IPS-18c (cell line): Measurements from ENCODE around the gene RNF13.
"Not testable (repeated sequence)": the region's sequence is repeated elsewhere in the genome, so short reads cannot be mapped to it uniquely, and the experiment has no call there.

Experiments
- H3K4me3 ChIP-seq: 2 replicates; pipeline ENCODE4 v1.7.0; 2013; ENCODE audit warnings: low read depth, mild to moderate bottlenecking, low read length, moderate library complexity; ENCODE audit not compliant: insufficient read depth
- H3K9me3 ChIP-seq: one replicate; pipeline ENCODE4 v1.6.1; 2013; ENCODE audit warnings: mild to moderate bottlenecking, low read length, moderate library complexity; ENCODE audit not compliant: control insufficient read depth, insufficient read depth

The RNF13 gene

DNA sequence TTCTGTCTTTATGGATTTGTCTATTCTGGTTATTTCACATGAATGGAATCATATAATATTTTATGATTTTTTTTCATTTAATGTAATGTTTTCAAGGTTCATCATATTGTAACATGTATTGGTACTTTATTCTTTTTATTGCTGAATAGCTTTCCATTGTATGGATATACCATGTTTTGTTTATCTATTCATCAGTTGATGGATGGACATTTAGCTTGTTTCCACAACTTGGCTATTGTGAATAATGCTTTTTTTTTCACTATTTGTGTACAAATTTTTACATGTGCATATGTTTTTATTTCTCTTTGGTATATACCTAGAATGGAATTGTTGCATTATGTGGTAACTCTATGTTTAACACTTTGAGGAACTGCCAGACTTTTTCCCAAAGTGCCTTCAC, 93.0 kb downstream of the RNF13 start:
- no peaks in the 10 kb centered on the region for H3K9me3 ChIP-seq
- no peak overlapping the region for H3K4me3 ChIP-seq

DNA sequence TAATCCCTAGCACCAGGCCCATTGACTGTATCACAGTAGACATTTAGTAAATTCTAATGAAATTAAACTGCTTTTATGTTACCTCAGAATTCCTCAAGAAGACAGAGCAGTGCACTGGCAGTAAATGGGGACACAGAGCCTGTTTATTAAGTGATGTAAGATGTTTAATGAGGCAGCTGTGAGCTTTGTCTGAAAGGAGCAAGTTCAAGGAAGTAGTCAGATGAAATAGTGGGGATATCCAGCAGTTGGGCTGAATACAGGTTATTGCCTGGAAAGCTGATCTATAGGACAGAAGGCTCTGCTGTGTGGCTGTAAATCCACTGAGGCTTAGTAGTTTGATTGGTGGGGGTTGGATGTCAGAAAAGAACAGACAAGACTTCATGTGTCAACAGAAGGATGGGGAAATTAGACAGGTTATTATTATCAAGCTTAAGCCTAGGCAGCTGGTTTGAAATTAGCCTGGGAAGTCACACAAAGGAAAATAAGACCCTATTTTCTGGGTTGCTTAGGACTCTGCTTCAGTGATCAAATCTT, 95.5 kb downstream of the RNF13 start:
- no peak overlapping the region for H3K4me3 ChIP-seq

DNA sequence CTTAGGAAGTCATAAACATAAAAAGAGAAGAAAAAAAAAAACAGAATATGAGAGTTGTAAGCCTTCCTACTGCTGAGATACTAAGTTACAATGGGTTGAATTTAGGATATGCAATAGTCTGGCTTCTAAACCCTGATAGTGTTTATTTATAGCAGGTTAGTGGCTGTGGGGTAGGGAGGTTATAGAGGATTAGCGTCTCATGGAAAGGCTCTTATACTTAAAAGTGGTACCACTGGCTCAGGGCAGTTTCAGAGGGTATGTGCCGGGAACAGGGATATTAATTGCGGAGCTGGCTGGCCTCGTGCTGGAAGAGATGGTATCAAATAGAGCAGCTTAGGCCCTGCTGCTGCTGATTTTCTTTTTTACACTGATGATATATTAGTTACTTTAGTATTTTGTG, 96.9 kb downstream of the RNF13 start:
- Histone ChIP-seq H3K9me3 (no peaks in the 10 kb centered on the region), H3K4me3 (no peak overlapping the region)

More for the DNA sequence above, 95.5 kb downstream of the RNF13 start:
- no peaks in the 10 kb centered on the region for H3K9me3 ChIP-seq

DNA sequence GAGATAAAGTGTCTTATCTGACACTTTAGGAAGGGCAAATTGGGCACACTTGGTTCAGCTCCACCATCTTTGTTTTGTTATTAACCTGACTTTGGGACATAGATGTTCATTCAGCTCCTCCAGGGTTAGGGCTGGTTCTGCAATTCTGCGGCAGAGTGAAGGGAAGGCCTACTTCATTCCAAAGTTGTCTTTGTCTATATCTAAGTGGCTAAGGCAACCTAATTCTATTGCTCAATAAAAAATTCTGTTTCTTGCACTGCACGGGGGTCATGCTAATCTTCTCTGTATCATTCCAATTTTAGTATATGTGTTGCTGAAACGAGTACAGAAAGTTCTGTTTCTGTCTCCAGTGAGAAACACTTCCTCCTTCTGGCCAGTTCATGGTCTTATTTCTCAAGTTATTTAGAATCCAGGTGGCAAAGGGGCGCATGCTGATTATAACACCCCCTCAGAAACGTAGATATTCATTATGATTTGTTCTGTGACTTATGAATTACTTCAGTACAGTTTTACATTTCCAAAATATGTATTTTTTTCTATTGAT, 104.2 kb downstream of the RNF13 start:
- no peaks in the 10 kb centered on the region for H3K9me3 ChIP-seq
- no peak overlapping the region for H3K4me3 ChIP-seq

DNA sequence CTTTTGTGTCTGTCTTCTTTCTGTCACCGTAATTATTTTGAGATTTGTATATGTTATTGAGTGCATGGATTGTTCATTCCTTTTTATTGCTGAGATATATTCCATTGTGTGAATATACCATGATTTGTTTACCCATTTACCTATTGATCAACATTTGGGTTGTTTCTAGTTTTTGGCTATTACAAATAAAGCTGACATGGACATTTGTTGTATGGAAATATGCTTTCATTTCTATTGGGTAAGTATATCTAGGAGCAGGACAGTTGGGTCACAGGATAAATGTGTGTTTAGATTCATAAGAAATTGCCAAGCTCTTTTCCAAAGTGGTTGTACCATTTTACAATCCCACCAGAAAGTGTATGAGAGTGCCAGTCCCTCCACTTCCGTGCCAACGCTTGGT, 106.5 kb downstream of the RNF13 start:
- Histone ChIP-seq H3K4me3 (no peak overlapping the region), H3K9me3 (no peaks in the 10 kb centered on the region)

DNA sequence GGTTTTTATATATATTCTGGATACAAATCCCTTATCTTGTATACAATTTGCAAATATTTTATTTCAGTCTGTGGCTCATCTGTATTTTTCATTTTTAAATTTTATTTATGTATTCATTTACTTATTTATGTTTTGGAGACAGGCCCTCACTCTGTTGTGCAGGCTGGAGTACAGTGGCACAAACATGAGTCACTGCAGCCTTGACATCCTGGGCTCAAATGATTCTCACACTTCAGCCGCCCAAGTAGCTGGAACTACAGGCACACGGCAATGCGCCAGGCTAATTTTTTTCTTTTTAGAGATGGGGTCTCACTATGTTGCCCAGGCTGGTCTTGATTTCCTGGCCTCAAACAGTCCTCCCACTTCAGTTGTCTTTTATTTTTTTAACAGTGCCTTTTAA, 107.1 kb downstream of the RNF13 start:
- Histone ChIP-seq H3K4me3 (no peak overlapping the region), H3K9me3 (no peaks in the 10 kb centered on the region)

DNA sequence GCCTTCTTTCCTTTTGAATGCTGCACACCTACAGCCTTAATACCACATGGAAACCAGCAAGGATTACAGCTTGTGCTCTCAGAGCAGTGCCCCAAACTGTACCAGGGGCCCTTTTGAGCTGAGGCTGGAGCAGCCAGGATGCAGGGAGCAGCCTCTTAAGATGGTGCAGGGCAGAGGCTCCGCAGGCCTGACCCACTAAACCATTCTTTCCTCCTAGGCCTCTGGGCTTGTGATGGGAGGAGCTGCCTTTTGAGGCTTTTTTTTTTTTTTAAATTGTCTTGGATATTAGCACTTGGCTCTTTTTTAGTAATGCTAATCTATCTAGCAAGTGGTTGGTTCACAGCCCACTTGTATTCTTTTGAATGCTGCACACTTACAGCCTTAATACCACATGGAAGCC, 120.0 kb downstream of the RNF13 start:
- Histone ChIP-seq H3K9me3 (peaks cover 4% of the 10 kb centered on the region), H3K4me3 (no peak overlapping the region)

DNA sequence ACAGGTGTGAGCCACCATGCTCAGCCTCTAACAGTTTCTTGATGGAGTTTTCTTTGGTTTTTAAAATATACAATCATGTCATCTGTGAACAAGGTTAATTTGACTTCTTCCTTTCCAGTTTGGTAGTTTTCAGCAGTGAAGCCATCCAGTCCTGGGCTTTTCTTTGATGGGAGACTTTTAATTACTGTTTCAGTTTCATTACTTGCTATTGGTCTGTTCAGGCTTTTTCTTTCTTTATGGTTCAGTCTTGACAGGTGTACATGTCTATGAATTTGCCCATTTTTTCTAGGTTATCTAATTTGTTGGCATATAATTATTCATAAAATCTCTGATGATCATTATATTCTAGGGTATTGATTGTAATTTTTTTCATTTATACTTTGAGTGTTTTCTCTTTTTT, 120.8 kb downstream of the RNF13 start:
- no peak overlapping the region for H3K4me3 ChIP-seq

DNA sequence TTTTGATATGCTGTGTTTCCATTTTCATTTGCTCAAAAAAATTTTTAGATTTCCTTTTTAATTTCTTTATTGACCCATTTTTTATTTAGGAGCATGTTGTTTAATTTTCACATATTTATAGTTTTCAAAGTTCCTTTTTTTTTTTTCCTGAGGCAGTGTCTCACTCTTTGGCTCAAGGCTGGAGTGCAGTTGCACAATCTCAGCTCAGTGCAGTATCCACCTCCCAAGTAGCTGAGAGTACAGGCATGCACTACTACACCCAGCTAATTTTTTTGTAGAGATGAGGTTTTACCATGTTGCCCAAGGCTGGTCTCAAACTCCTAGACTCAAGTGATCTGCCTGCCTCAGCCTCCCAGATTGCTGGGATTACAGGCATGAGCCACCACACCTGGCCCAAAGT, 121.5 kb downstream of the RNF13 start:
- H3K4me3 ChIP-seq, result no peak overlapping the region
- peaks cover 4% of the 10 kb centered on the region for H3K9me3 ChIP-seq

More for the DNA sequence above, 120.8 kb downstream of the RNF13 start:
- peaks cover 4% of the 10 kb centered on the region for H3K9me3 ChIP-seq

DNA sequence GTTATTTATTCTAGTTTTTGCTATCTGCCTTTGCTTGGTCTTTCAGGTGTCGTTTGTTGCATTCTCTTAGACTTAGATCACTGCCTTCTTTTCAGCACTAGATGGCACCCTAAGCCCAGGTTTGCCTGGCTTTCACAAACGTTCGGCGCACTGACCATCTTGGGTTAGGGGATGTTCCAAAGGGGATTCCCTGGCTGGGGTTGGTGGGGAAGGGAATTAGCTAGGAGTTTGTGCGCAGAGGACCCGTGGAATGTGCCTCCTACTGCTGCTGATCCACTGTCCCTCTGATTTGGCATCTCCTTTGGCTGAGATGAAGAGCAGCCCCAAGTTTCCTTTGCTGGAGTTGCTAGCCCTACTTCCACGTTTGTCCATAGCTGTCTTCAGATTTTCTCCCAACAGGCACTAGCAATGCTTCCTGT, 123.8 kb downstream of the RNF13 start:
- Histone ChIP-seq H3K9me3 (peaks cover 4% of the 10 kb centered on the region), H3K4me3 (no peak overlapping the region)

DNA sequence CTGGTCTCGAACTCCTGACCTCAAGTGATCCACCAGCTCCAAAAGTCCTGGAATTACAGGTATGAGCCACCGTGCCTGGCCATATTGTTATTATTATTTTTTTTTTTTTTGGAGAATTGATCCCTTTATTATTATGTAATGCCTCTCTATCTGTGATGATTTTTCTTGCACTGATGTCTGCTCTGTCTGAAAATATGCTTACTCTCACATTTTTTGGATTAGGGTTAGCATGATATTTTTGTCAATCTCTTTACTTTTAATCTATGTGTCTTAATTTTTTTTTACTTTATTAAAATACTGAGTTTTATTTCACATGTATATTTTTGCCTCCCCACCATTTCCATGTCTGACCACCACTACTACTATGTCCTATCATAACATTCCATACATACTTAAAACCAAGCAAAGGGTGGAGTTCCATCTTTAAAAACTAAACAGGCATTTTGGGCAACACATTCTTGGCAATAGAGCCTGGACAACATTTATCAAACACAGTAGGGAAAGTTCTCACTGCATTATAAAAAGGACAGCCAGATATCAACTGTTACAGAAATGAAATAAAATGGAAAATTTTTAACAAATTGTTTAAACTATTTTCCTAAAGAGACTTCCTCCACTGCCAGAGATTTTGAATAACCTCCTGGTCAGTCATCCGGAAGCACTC, 125.5 kb downstream of the RNF13 start:
- H3K4me3 ChIP-seq, H3K9me3 ChIP-seq: not testable (repeated sequence)

DNA sequence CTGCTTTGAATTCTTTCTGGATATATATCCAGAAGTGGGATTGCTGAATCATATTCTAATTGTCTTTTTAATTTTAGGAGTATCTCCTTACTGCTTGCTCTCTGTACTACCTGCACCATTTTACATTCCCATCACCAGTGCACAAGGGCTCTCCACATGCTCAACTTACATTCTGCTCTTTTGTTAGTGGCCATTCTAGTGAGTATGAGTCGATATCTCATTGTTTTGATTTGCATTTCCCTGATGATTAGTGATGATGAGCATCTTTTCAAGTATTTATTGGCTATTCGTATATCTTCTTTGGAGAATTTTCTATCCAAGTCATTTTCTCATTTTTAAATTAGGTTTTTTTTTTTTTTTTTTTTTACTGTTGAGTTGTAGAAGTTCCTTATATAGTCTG, 128.2 kb downstream of the RNF13 start:
- Histone ChIP-seq H3K4me3 (no peak overlapping the region), H3K9me3 (no peaks in the 10 kb centered on the region)

DNA sequence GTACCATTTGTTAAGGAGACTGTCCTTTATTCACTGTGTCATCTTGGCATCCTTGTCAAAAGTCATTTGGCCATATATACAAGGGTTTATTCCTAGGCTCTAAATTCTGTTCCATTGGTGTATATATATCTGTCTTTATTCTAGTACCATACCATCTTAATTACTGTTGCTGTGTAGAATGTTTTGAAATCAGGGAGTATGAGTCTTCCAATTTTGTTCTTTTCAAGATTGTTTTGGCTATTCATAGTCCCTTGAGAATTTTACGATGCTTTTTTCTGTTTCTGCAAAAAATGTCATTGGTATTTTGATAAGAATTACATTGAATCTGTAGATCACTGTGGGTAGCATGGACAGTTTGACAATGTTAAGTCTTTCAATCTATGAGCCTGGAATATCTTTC, 128.9 kb downstream of the RNF13 start:
- Histone ChIP-seq H3K9me3 (no peaks in the 10 kb centered on the region), H3K4me3 (no peak overlapping the region)

DNA sequence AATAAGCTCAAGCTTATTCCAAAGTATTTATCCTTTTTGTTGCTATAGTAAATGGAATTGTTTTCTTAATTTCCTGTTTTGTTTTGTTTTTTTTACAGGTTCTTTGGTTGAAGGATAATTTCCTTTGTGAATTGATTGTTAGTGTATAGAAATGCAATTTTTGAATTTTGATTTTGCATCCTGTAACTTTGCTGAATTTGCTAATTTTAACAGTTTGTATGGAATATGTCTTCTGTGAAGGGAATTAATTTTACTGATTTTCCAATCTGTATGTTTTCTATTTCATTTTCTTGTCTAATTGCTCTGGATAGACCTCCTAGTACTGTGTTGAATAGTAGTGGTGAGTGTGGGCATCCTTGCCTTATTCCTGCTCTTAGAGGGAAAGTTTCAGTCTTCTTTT, 129.4 kb downstream of the RNF13 start:
- no peak overlapping the region for H3K4me3 ChIP-seq
- H3K9me3 ChIP-seq, result no peaks in the 10 kb centered on the region

DNA sequence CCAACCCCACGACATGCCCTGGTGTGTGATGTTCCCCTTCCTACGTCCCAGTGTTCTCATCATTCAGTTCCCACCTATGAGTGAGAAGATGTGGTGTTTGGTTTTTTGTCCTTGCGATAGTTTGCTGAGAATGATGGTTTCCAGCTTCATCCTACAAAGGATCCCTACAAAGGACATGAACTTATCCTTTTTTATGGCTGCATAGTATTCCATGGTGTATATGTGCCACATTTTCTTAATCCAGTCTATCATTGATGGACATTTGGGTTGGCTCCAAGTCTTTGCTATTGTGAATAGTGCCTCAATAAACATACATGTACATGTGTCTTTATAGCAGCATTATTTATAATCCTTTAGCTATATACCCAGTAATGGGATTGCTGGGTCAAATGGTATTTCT, 131.0 kb downstream of the RNF13 start:
- not testable (repeated sequence) for H3K4me3 ChIP-seq, H3K9me3 ChIP-seq

DNA sequence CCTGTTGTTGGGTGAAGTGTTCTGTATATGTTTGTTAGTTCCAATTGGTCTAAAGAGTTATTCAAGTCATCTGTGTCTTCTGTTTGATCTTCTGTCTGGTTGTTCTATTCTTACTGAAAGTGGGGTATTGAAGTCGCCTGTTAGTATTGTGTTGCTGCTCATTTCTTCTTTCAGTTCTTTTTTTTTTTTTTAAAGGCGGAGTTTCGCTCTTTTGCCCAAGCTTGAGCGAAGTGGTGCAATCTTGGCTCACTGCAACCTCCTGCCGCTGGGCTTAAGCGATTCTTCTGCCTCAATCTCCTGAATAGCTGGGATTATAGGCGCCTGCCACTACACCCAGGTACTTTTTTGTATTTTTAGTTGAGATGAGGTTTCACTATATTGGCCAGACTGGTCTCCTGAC, 134.2 kb downstream of the RNF13 start:
- no peaks in the 10 kb centered on the region for H3K9me3 ChIP-seq
- no peak overlapping the region for H3K4me3 ChIP-seq

DNA sequence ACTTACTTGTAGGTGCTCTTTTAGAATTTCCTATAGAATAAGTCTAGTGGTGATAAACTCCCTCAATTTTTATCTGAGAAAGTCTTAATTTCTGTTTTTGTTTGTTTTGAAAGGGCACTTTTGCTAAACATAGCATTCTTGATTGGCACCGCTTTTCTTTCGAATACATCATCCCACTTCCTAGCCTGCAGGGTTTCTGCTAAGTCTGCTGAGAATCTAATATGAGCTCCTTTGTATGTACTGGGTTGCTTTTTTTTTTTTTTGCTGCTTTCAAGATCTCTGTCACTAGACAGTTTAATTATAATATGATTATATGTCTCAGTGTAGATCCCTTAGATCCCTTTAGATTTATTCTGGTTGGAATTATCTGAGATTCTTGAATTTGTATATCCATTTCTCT, 136.2 kb downstream of the RNF13 start:
- no peaks in the 10 kb centered on the region for H3K9me3 ChIP-seq
- no peak overlapping the region for H3K4me3 ChIP-seq

DNA sequence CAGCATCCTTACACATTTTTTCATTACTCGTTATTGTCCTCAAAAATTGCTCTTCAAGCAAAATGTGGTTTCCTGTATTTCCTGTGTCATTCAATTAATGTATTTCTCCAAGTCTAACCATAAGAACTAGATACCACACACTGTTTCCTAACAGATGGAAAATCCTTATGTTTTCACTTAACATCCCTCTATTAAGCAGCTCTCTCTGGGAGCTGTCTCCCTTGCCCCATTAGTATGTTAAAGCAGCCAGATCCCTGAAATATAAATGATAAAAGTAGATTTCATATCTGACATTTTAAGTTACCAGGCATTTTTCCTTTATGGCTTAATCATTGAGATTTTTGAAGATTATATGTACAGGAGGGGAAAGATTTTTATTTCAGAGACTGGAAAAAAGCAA, 141.8 kb downstream of the RNF13 start:
- H3K9me3 ChIP-seq, result no peaks in the 10 kb centered on the region
- no peak overlapping the region for H3K4me3 ChIP-seq

DNA sequence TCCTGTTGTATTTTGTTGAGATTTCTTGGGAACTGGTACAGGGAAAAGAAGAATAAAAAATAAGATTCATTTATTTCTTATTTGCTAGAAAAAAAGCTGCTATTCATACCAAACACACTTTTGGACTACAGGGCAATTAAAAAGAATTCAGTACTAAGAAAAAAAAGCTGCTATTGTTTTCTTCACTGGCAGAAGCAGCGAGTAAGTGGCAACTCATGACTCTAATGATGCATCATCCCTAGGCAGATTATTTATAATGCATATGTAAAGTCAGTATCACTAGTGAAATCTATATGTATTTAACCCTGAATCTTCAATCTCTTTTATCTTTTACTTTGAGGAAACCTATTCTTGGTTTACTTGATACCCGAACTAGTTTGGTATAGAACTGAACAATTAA, 142.4 kb downstream of the RNF13 start:
- H3K4me3 ChIP-seq, result no peak overlapping the region
- H3K9me3 ChIP-seq, result no peaks in the 10 kb centered on the region
